Type B pancreatic cell (in vitro differentiated cells): ENCODE measurements around the gene UBE3B. TPM values are rescaled to one million over a fixed set of nuclear protein-coding genes. Genes with fewer than 3 reads are reported as not detected.
"Not testable (repeated sequence)": the region's sequence is repeated elsewhere in the genome, so short reads cannot be mapped to it uniquely, and the experiment has no call there.

Experiments used
- DNase-seq: peaks from one replicate; pipeline ENCODE4 v3.0.0; 2021; ENCODE audit warnings: mixed read lengths; ENCODE audit not compliant: unreplicated experiment; ENCODE audit errors: extremely low spot score
- H3K27ac Mint-ChIP-seq: 2 replicates; pipeline ENCODE4 v1.8.0; 2021; ENCODE audit warnings: mild to moderate bottlenecking, mixed read lengths
- H3K27me3 Mint-ChIP-seq: 2 replicates; pipeline ENCODE4 v1.8.0; 2021; ENCODE audit warnings: mixed read lengths
- H3K36me3 Mint-ChIP-seq: 2 replicates; pipeline ENCODE4 v1.8.0; 2021; ENCODE audit warnings: mixed read lengths
- H3K4me1 Mint-ChIP-seq: one replicate; pipeline ENCODE4 v1.8.0; 2021; ENCODE audit warnings: mixed read lengths; ENCODE audit not compliant: unreplicated experiment
- H3K4me3 Mint-ChIP-seq: 2 replicates; pipeline ENCODE4 v1.8.0; 2021; ENCODE audit warnings: mild to moderate bottlenecking, mixed read lengths
- H3K9me3 Mint-ChIP-seq: 2 replicates; pipeline ENCODE4 v1.8.0; 2021; ENCODE audit warnings: mixed read lengths
- total RNA-seq: library from RNA; stranded (reverse); gene quantifications from 2 replicates; pipeline ENCODE4 v1.2.1, GENCODE V29; 2021; ENCODE audit warnings: low replicate concordance
- TF ChIP-seq, protein P1 (sequence below): fragments of 200-600 bp; sonication (generic); conservative IDR thresholded peaks from 2 replicates; pipeline ENCODE4 v1.5.0; 2021; ENCODE audit warnings: antibody characterized with exemption, mild to moderate bottlenecking

The UBE3B gene
- total RNA-seq, 1 donor from 2014 or later: 41.3 TPM

DNA sequence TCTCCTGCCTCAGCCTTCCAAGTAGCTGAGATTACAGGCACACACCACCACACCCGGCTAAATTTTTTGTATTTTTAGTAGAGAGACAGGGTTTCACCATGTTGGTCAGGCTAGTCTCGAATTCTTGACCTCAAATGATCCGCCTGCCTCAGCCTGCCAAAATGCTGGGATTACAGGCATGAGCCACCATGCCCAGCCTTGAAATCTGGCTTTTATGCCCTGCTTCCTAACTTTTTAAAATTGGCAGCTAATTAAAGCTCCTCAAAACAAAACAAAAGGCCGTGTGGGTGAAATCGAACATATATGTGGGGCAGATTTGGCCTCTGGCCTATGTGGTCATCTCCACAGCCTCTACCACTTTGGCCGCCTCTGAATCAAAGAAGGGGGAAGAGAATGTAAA lies 38.3 kb upstream of the UBE3B start:
- Mint-ChIP-seq H3K36me3 (peaks cover 4% of the 10 kb centered on the region), H3K27ac (no peak overlapping the region), H3K27me3 (no peaks in the 10 kb centered on the region), H3K9me3 (peaks cover 3% of the 10 kb centered on the region), H3K4me3 (no peak overlapping the region), H3K4me1 (peaks cover 17% of the 10 kb centered on the region)
- no peak for DNase-seq
- TF ChIP-seq, protein P1, sequence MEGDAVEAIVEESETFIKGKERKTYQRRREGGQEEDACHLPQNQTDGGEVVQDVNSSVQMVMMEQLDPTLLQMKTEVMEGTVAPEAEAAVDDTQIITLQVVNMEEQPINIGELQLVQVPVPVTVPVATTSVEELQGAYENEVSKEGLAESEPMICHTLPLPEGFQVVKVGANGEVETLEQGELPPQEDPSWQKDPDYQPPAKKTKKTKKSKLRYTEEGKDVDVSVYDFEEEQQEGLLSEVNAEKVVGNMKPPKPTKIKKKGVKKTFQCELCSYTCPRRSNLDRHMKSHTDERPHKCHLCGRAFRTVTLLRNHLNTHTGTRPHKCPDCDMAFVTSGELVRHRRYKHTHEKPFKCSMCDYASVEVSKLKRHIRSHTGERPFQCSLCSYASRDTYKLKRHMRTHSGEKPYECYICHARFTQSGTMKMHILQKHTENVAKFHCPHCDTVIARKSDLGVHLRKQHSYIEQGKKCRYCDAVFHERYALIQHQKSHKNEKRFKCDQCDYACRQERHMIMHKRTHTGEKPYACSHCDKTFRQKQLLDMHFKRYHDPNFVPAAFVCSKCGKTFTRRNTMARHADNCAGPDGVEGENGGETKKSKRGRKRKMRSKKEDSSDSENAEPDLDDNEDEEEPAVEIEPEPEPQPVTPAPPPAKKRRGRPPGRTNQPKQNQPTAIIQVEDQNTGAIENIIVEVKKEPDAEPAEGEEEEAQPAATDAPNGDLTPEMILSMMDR: no peak

DNA sequence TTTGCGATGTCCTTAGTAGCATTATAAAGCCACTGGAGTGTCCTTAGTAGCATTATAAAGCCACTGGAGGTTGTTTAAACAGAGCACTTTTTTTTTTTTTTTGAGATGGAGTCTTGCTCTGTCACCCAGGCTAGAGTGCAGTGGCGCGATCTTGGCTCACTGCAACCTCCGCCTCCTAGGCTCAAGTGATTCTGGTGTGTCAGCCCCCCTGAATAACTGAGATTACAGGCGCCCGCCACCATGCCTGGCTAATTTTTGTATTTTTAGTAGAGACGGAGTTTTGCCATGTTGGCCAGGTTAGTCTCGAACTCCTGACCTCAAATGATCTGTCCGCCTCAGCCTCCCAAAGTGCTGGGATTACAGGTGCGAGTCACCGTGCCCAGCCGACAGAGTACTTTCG lies 37.5 kb upstream of the UBE3B start:
- not testable (repeated sequence) for DNase-seq, H3K4me3 Mint-ChIP-seq, H3K36me3 Mint-ChIP-seq, H3K9me3 Mint-ChIP-seq, H3K27me3 Mint-ChIP-seq, H3K27ac Mint-ChIP-seq
- H3K4me1 Mint-ChIP-seq: peaks cover 21% of the 10 kb centered on the region

DNA sequence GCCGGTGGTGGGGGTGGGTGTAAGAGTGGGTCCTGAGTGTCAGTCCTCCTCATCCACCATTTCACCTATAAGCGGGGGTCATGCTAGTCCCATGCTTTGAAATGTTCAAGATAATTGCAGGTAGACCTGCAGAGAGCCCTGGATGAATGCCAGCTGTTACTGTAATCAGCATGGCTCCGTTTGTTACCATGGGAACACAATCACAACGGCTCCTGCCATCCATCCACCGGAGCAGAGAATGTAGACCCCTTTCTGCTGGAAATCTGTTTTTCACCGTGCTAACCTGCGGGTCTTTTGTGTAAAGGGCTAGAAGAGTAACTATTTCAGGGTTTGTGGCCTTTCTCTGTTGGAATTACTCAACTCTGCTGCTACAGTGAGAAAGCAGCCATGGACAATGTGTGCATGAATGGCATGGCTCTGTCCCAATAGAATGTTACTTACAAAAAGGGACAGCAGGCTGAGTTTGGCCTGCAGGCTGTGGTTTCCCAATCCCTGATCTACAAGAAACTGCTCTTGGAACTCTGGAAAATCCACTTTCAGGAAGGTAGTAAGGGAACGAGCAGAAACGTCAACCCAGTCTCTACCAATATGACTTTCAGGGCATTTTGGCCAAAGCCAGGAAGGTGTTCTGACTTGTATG lies 36.5 kb upstream of the UBE3B start:
- Mint-ChIP-seq H3K27me3 (no peaks in the 10 kb centered on the region), H3K4me3 (no peak overlapping the region), H3K4me1 (peaks cover 17% of the 10 kb centered on the region), H3K9me3 (peaks cover 4% of the 10 kb centered on the region), H3K36me3 (peaks cover 13% of the 10 kb centered on the region), H3K27ac (peak overlapping the region; percentile 34)
- TF ChIP-seq, protein P1: no peak
- no peak for DNase-seq

DNA sequence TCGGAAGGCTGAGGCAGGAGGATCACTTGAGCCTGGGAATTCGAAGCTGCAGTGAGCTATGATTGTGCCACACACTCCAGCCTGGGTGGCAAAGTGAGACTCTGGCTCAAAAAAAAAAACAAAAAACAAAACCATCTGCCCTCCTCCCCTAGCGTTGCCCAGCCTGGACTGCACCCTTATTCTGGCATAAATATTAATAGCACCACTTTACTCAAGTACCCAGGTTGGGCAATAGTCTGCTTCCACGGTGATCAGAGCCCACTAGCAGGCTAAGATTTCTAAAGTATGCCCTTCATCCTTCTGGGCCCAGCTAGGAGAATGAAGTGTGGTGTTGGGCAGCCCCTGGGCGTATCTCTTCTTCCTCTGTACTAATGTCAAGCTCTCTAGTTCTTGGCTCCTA lies 33.6 kb upstream of the UBE3B start:
- H3K4me3 Mint-ChIP-seq: no peak overlapping the region
- H3K9me3 Mint-ChIP-seq: peaks cover 4% of the 10 kb centered on the region
- peak overlapping the region; percentile 86 for H3K27ac Mint-ChIP-seq
- peaks cover 15% of the 10 kb centered on the region for H3K36me3 Mint-ChIP-seq
- TF ChIP-seq, protein P1: no peak
- H3K4me1 Mint-ChIP-seq: peaks cover 17% of the 10 kb centered on the region
- DNase-seq: no peak
- H3K27me3 Mint-ChIP-seq: no peaks in the 10 kb centered on the region

DNA sequence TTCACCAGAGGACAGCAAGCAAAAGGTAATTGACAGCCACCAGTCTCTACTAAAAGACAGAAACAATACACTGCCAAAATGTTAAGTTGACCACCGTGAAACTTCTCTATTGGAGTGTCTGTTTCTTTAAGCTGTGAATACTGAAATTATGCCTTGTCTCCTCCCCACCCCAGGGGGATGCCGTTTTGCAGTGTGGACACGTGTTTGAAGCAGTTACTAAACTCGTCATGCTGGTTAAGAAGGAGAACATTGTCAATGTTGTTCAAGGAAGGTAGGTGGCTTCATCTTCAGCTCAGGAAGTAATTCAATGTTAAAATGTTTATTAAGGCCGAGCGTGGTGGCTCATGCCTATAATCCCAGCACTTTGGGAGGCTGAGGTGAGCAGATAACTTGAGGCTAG lies 33.2 kb upstream of the UBE3B start:
- Mint-ChIP-seq H3K4me3 (peak overlapping the region; percentile 16), H3K4me1 (peaks cover 21% of the 10 kb centered on the region), H3K36me3 (peaks cover 19% of the 10 kb centered on the region), H3K27me3 (no peaks in the 10 kb centered on the region), H3K27ac (peak overlapping the region; percentile 86), H3K9me3 (peaks cover 4% of the 10 kb centered on the region)
- DNase-seq: no peak
- TF ChIP-seq, protein P1: no peak

DNA sequence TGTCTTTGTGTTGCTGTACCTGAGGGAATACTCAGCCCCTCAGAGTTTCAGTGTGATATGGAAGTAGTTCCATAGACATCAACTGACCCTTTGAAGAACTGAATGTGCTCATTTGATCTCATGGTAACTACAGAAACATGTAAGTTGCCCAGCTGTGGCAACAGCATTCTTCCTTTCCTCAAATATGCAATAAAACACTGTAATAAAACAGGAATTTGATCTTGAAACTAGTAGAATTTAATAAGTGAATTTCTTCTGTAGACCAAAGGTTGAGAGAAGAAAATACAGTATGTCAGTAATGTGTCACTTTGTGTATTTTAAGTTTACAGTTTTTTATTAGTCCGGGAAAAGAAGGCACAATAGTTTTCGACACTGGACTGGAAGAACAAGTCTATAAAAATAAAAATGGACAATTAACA lies 32.2 kb upstream of the UBE3B start:
- Mint-ChIP-seq H3K27ac (no peak overlapping the region), H3K9me3 (peaks cover 4% of the 10 kb centered on the region), H3K4me1 (peaks cover 21% of the 10 kb centered on the region), H3K4me3 (no peak overlapping the region), H3K36me3 (peaks cover 25% of the 10 kb centered on the region), H3K27me3 (no peaks in the 10 kb centered on the region)
- DNase-seq: no peak
- TF ChIP-seq, protein P1: no peak
